Cardiac fibroblast (primary cell): Measurements from ENCODE around the gene C16orf86.

Experiments used
- DNase-seq, 2 donors: peaks; one replicate each; pipeline versions ENCODE4 v3.0.0 to v3.0.0-alpha.2; 2010; ENCODE audit warnings: low read depth in 2 of 2
- H3K4me3 ChIP-seq, 2 donors: replicated peaks in 1 of 2; 1 replicate in 1 of 2; 2 replicates in 1 of 2; pipeline ENCODE4 v1.5.1; 2011; ENCODE audit warnings: low read depth in 2 of 2, low read length in 2 of 2, mild to moderate bottlenecking in 2 of 2, moderate library complexity in 1 of 2
- TF ChIP-seq, protein P1 (sequence below): IDR thresholded peaks from one replicate; pipeline ENCODE4 v1.5.1; 2011; ENCODE audit warnings: low read depth, mild to moderate bottlenecking, low read length, inconsistent platforms

The C16orf86 gene

GRCh38 chr16:67667817-67668494 lies 1.3 kb downstream of the C16orf86 start:
- DNase-seq = peak; percentile 92 to 95
- peak overlapping the region in 1 of 2 donors; percentile 56 for H3K4me3 ChIP-seq
- TF ChIP-seq, protein P1, sequence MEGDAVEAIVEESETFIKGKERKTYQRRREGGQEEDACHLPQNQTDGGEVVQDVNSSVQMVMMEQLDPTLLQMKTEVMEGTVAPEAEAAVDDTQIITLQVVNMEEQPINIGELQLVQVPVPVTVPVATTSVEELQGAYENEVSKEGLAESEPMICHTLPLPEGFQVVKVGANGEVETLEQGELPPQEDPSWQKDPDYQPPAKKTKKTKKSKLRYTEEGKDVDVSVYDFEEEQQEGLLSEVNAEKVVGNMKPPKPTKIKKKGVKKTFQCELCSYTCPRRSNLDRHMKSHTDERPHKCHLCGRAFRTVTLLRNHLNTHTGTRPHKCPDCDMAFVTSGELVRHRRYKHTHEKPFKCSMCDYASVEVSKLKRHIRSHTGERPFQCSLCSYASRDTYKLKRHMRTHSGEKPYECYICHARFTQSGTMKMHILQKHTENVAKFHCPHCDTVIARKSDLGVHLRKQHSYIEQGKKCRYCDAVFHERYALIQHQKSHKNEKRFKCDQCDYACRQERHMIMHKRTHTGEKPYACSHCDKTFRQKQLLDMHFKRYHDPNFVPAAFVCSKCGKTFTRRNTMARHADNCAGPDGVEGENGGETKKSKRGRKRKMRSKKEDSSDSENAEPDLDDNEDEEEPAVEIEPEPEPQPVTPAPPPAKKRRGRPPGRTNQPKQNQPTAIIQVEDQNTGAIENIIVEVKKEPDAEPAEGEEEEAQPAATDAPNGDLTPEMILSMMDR = peak; percentile 92

DNA sequence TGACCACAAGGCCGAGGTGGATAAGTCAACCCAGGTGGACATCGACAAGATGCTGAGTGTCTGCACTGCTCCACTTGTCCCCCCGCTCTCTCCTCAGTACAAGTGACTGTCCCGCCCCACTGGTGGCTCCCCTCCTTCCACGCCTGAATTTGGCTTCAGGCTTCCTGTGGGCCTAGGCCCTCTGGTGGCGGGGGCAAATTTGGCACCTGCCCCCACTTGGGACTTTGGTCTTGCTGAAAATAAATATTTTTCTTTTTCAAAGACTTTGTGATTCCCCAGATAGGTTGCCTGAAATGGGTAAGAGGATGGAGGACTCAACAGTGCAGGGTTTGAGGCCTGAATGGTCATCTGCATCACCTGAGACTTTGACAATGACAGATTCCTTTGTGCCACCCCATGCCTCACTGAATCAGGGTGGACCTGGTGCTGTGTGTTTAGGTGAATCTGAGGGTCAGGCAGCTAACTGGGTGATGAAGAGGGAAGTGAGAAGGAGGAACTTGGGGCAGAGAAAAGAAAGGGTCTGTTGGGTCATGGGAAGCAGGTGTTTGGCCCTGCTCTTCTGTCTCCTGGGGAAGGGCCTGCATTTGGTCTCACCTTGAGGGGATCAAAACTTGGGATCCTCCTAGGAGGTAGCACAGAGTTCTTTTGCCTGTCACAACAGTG lies 2.0 kb downstream of the C16orf86 start:
- TF ChIP-seq, protein P1 = peak; percentile 40
- DNase-seq = no peak
- no peak overlapping the region for H3K4me3 ChIP-seq

GRCh38 chr16:67669499-67670101 lies 3.0 kb downstream of the C16orf86 start:
- H3K4me3 ChIP-seq = no peak overlapping the region
- DNase-seq = no peak
- TF ChIP-seq, protein P1 = no peak

GRCh38 chr16:67672306-67672705 lies 5.7 kb downstream of the C16orf86 start:
- DNase-seq = no peak
- TF ChIP-seq, protein P1 = no peak
- H3K4me3 ChIP-seq = no peak overlapping the region

- peak; percentile 80 to 84 for DNase-seq
- H3K4me3 ChIP-seq = no peak overlapping the region
- TF ChIP-seq, protein P1 = peak; percentile 85
Measured at GRCh38 chr16:67672739-67673662, 6.4 kb downstream of the C16orf86 start.
